Urinary bladder (tissue), 4 donors: ENCODE data around the gene KIAA0513. TPM values are rescaled to one million over a fixed set of nuclear protein-coding genes. Genes with fewer than 3 reads are reported as not detected.

Source experiments
- DNase-seq: peaks from one replicate; pipeline ENCODE4 v3.0.0-alpha.2; 2015; ENCODE audit errors: extremely low spot score
- H3K27ac ChIP-seq: one replicate; pipeline ENCODE4 v1.5.1; 2013; ENCODE audit warnings: low read depth, mild to moderate bottlenecking, moderate library complexity
- H3K36me3 ChIP-seq: one replicate; pipeline ENCODE4 v1.6.1; 2013; ENCODE audit warnings: mild to moderate bottlenecking, moderate library complexity; ENCODE audit not compliant: insufficient read depth
- H3K4me1 ChIP-seq: one replicate; pipeline ENCODE4 v1.6.1; 2013; ENCODE audit warnings: mild to moderate bottlenecking, moderate library complexity; ENCODE audit not compliant: insufficient read depth
- H3K4me3 ChIP-seq: one replicate; pipeline ENCODE4 v1.5.1; 2013; ENCODE audit warnings: low read depth, low read length
- WGBS: extraction: QIAGEN DNeasy Blood & Tissue Kit; methylation state at CpG from one replicate; pipeline ENCODE4 v1.1.7; 2013; 5-methylcytosine and 5-hydroxymethylcytosine counted together
- polyA plus RNA-seq: library from polyadenylated mRNA; stranded (reverse); fragments of 200-250 nt; gene quantifications from one replicate; pipeline ENCODE4 v1.2.3, GENCODE V29; 2013
- total RNA-seq: library from RNA; depleted of rRNA; stranded (reverse); fragments of >200 nt; gene quantifications from one replicate; pipeline ENCODE4 v1.2.3, GENCODE V29; 2014
- donor health status: healthy with polysubstance abuse.
- donor health status: healthy.

The KIAA0513 gene
- total and polyA plus RNA-seq, 2 donors, result 9.8 to 19.9 TPM

- DNase-seq, result no peak
- no peaks in the 10 kb centered on the region for H3K36me3 ChIP-seq
- WGBS, result 61% methylated on average over 3 of the region's 3 CpGs
- no peak overlapping the region for H3K4me3 ChIP-seq
- peaks cover 9% of the 10 kb centered on the region for H3K4me1 ChIP-seq
- peak overlapping the region; percentile 89 for H3K27ac ChIP-seq
These were observed 28.4 kb upstream of the KIAA0513 start for GRCh38 chr16:84999200-84999599.

- DNase-seq, result no peak
- peaks cover 10% of the 10 kb centered on the region for H3K4me1 ChIP-seq
- no peaks in the 10 kb centered on the region for H3K36me3 ChIP-seq
- WGBS, result 63% methylated on average over 11 of the region's 11 CpGs
- H3K27ac ChIP-seq, result peak overlapping the region; percentile 89
- H3K4me3 ChIP-seq, result no peak overlapping the region
These were observed 27.6 kb upstream of the KIAA0513 start for GRCh38 chr16:84999857-85000480.

GRCh38 chr16:85002099-85002541, 25.5 kb upstream of the KIAA0513 start:
- no peak for DNase-seq
- Histone ChIP-seq H3K36me3 (no peaks in the 10 kb centered on the region), H3K27ac (peak overlapping the region; percentile 94), H3K4me1 (peaks cover 10% of the 10 kb centered on the region), H3K4me3 (no peak overlapping the region)
- WGBS, result 47% methylated on average over 10 of the region's 10 CpGs

GRCh38 chr16:85002608-85003007, 25.0 kb upstream of the KIAA0513 start:
- 70% methylated on average over 12 of the region's 12 CpGs for WGBS
- H3K27ac ChIP-seq, result peak overlapping the region; percentile 94
- no peak overlapping the region for H3K4me3 ChIP-seq
- H3K4me1 ChIP-seq, result peaks cover 10% of the 10 kb centered on the region
- no peaks in the 10 kb centered on the region for H3K36me3 ChIP-seq
- no peak for DNase-seq

GRCh38 chr16:85003076-85003475, 24.5 kb upstream of the KIAA0513 start:
- no peaks in the 10 kb centered on the region for H3K36me3 ChIP-seq
- no peak overlapping the region for H3K4me3 ChIP-seq
- peaks cover 10% of the 10 kb centered on the region for H3K4me1 ChIP-seq
- H3K27ac ChIP-seq, result peak overlapping the region; percentile 94
- no peak for DNase-seq
- WGBS, result 87% methylated on average over 13 of the region's 13 CpGs

GRCh38 chr16:85003725-85004586, 23.6 kb upstream of the KIAA0513 start:
- Histone ChIP-seq H3K27ac (peak overlapping the region; percentile 94), H3K36me3 (no peaks in the 10 kb centered on the region), H3K4me3 (no peak overlapping the region), H3K4me1 (peaks cover 8% of the 10 kb centered on the region)
- no peak for DNase-seq
- 49% methylated on average over 16 of the region's 16 CpGs for WGBS

- DNase-seq, result no peak
- 41% methylated on average over 10 of the region's 10 CpGs for WGBS
- Histone ChIP-seq H3K4me1 (peaks cover 7% of the 10 kb centered on the region), H3K27ac (peak overlapping the region; percentile 94), H3K4me3 (no peak overlapping the region), H3K36me3 (no peaks in the 10 kb centered on the region)
These were observed 22.9 kb upstream of the KIAA0513 start for GRCh38 chr16:85004587-85005205.

GRCh38 chr16:85005285-85006069, 22.1 kb upstream of the KIAA0513 start:
- WGBS, result 31% methylated on average over 11 of the region's 11 CpGs
- Histone ChIP-seq H3K27ac (peak overlapping the region; percentile 94), H3K4me3 (no peak overlapping the region), H3K4me1 (peaks cover 7% of the 10 kb centered on the region), H3K36me3 (no peaks in the 10 kb centered on the region)
- no peak for DNase-seq

- H3K4me1 ChIP-seq, result peaks cover 5% of the 10 kb centered on the region
- 86% methylated on average over 7 of the region's 7 CpGs for WGBS
- H3K27ac ChIP-seq, result no peak overlapping the region
- no peaks in the 10 kb centered on the region for H3K36me3 ChIP-seq
- DNase-seq, result no peak
- H3K4me3 ChIP-seq, result no peak overlapping the region
These were observed 21.0 kb upstream of the KIAA0513 start for GRCh38 chr16:85006639-85007038.

GRCh38 chr16:85007496-85008214, 19.9 kb upstream of the KIAA0513 start:
- Histone ChIP-seq H3K4me1 (peaks cover 5% of the 10 kb centered on the region), H3K36me3 (no peaks in the 10 kb centered on the region), H3K4me3 (no peak overlapping the region), H3K27ac (peak overlapping the region; percentile 16)
- DNase-seq, result no peak
- 93% methylated on average over 7 of the region's 7 CpGs for WGBS

GRCh38 chr16:85008271-85008670, 19.3 kb upstream of the KIAA0513 start:
- WGBS, result 81% methylated on average over 3 of the region's 3 CpGs
- Histone ChIP-seq H3K27ac (peak overlapping the region; percentile 16), H3K4me1 (peaks cover 5% of the 10 kb centered on the region)

GRCh38 chr16:85010446-85010930, 17.1 kb upstream of the KIAA0513 start:
- Histone ChIP-seq H3K4me1 (no peaks in the 10 kb centered on the region), H3K36me3 (no peaks in the 10 kb centered on the region), H3K4me3 (peak overlapping the region; percentile 91), H3K27ac (no peak overlapping the region)
- WGBS, result 23% methylated on average over 9 of the region's 9 CpGs
- no peak for DNase-seq

More at GRCh38 chr16:85008271-85008670, 19.3 kb upstream of the KIAA0513 start:
- H3K4me3 ChIP-seq, result no peak overlapping the region
- DNase-seq, result no peak
- H3K36me3 ChIP-seq, result no peaks in the 10 kb centered on the region
